Measurements from ENCODE around the gene IL1R1. TPM values are rescaled to one million over a fixed set of nuclear protein-coding genes. Genes with fewer than 3 reads are reported as not detected.

IL1R1 gene
- total RNA-seq, 1 donor from 2014 or later = 0.52 TPM

- H3K9me3 Mint-ChIP-seq = peaks cover 62% of the 10 kb centered on the region
- intact Hi-C loops (cut with micrococcal nuclease) = no loop called here
- H3K4me1 Mint-ChIP-seq (ENCODE audit: low read depth) = peaks cover 7% of the 10 kb centered on the region
- H3K4me3 Mint-ChIP-seq (ENCODE audit: low read depth) = no peak overlapping the region
- no peak overlapping the region for H3K27ac Mint-ChIP-seq
- peaks cover 29% of the 10 kb centered on the region for H3K36me3 Mint-ChIP-seq (ENCODE audit: low read depth)
- no peak for DNase-seq (ENCODE audit: low spot score)
- H3K27me3 Mint-ChIP-seq (ENCODE audit: low read depth) = peaks cover 36% of the 10 kb centered on the region
Measured at GRCh38 chr2:102145107-102145506, 2.6 kb downstream of the IL1R1 start.

GRCh38 chr2:102145934-102146333 is 3.4 kb downstream of the IL1R1 start:
- peaks cover 25% of the 10 kb centered on the region for H3K36me3 Mint-ChIP-seq (ENCODE audit: low read depth)
- H3K4me3 Mint-ChIP-seq (ENCODE audit: low read depth) = no peak overlapping the region
- peaks cover 69% of the 10 kb centered on the region for H3K9me3 Mint-ChIP-seq
- intact Hi-C loops (cut with micrococcal nuclease) = no loop called here
- H3K27me3 Mint-ChIP-seq (ENCODE audit: low read depth) = peaks cover 28% of the 10 kb centered on the region
- peaks cover 7% of the 10 kb centered on the region for H3K4me1 Mint-ChIP-seq (ENCODE audit: low read depth)
- H3K27ac Mint-ChIP-seq = no peak overlapping the region
- no peak for DNase-seq (ENCODE audit: low spot score)

- DNase-seq (ENCODE audit: low spot score) = no peak
- H3K4me3 Mint-ChIP-seq (ENCODE audit: low read depth) = no peak overlapping the region
- H3K36me3 Mint-ChIP-seq (ENCODE audit: low read depth) = peaks cover 19% of the 10 kb centered on the region
- H3K27ac Mint-ChIP-seq = no peak overlapping the region
- H3K27me3 Mint-ChIP-seq (ENCODE audit: low read depth) = peaks cover 13% of the 10 kb centered on the region
- peaks cover 6% of the 10 kb centered on the region for H3K4me1 Mint-ChIP-seq (ENCODE audit: low read depth)
- intact Hi-C loops (cut with micrococcal nuclease) = no loop called here
- peaks cover 78% of the 10 kb centered on the region for H3K9me3 Mint-ChIP-seq
Measured at GRCh38 chr2:102147935-102148334, 5.4 kb downstream of the IL1R1 start.

GRCh38 chr2:102149243-102149642 is 6.7 kb downstream of the IL1R1 start:
- intact Hi-C loops (cut with micrococcal nuclease) = no loop called here
- Mint-ChIP-seq H3K4me3 (ENCODE audit: low read depth) (no peak overlapping the region), H3K9me3 (peaks cover 75% of the 10 kb centered on the region), H3K36me3 (ENCODE audit: low read depth) (peaks cover 15% of the 10 kb centered on the region), H3K27ac (no peak overlapping the region), H3K4me1 (ENCODE audit: low read depth) (peaks cover 5% of the 10 kb centered on the region), H3K27me3 (ENCODE audit: low read depth) (no peaks in the 10 kb centered on the region)
- no peak for DNase-seq (ENCODE audit: low spot score)

GRCh38 chr2:102149644-102150455 is 7.3 kb downstream of the IL1R1 start:
- no peak for DNase-seq (ENCODE audit: low spot score)
- peaks cover 69% of the 10 kb centered on the region for H3K9me3 Mint-ChIP-seq
- intact Hi-C loops (cut with micrococcal nuclease) = no loop called here
- H3K27ac Mint-ChIP-seq = no peak overlapping the region
- H3K4me1 Mint-ChIP-seq (ENCODE audit: low read depth) = peaks cover 5% of the 10 kb centered on the region
- peaks cover 15% of the 10 kb centered on the region for H3K36me3 Mint-ChIP-seq (ENCODE audit: low read depth)
- no peak overlapping the region for H3K4me3 Mint-ChIP-seq (ENCODE audit: low read depth)
- H3K27me3 Mint-ChIP-seq (ENCODE audit: low read depth) = no peaks in the 10 kb centered on the region

- no peak overlapping the region for H3K27ac Mint-ChIP-seq
- no peaks in the 10 kb centered on the region for H3K4me1 Mint-ChIP-seq (ENCODE audit: low read depth)
- peaks cover 3% of the 10 kb centered on the region for H3K27me3 Mint-ChIP-seq (ENCODE audit: low read depth)
- intact Hi-C loops (cut with micrococcal nuclease) = no loop called here
- no peak overlapping the region for H3K4me3 Mint-ChIP-seq (ENCODE audit: low read depth)
- H3K36me3 Mint-ChIP-seq (ENCODE audit: low read depth) = no peaks in the 10 kb centered on the region
- peaks cover 37% of the 10 kb centered on the region for H3K9me3 Mint-ChIP-seq
- no peak for DNase-seq (ENCODE audit: low spot score)
Measured at GRCh38 chr2:102154364-102154763, 11.8 kb downstream of the IL1R1 start.

GRCh38 chr2:102154946-102155702 is 12.6 kb downstream of the IL1R1 start:
- peaks cover 37% of the 10 kb centered on the region for H3K9me3 Mint-ChIP-seq
- H3K27ac Mint-ChIP-seq = no peak overlapping the region
- no peak overlapping the region for H3K4me3 Mint-ChIP-seq (ENCODE audit: low read depth)
- DNase-seq (ENCODE audit: low spot score) = no peak
- no peaks in the 10 kb centered on the region for H3K4me1 Mint-ChIP-seq (ENCODE audit: low read depth)
- H3K36me3 Mint-ChIP-seq (ENCODE audit: low read depth) = no peaks in the 10 kb centered on the region
- intact Hi-C loops (cut with micrococcal nuclease) = no loop called here
- H3K27me3 Mint-ChIP-seq (ENCODE audit: low read depth) = peaks cover 3% of the 10 kb centered on the region

GRCh38 chr2:102155703-102156515 is 13.4 kb downstream of the IL1R1 start:
- H3K4me3 Mint-ChIP-seq (ENCODE audit: low read depth) = no peak overlapping the region
- intact Hi-C loops (cut with micrococcal nuclease) = no loop called here
- peaks cover 3% of the 10 kb centered on the region for H3K27me3 Mint-ChIP-seq (ENCODE audit: low read depth)
- no peak for DNase-seq (ENCODE audit: low spot score)
- H3K4me1 Mint-ChIP-seq (ENCODE audit: low read depth) = no peaks in the 10 kb centered on the region
- peaks cover 29% of the 10 kb centered on the region for H3K9me3 Mint-ChIP-seq
- no peaks in the 10 kb centered on the region for H3K36me3 Mint-ChIP-seq (ENCODE audit: low read depth)
- H3K27ac Mint-ChIP-seq = no peak overlapping the region

- no peaks in the 10 kb centered on the region for H3K36me3 Mint-ChIP-seq (ENCODE audit: low read depth)
Measured at GRCh38 chr2:102158011-102158755, 15.6 kb downstream of the IL1R1 start.

GRCh38 chr2:102159295-102159694 is 16.7 kb downstream of the IL1R1 start:
- Mint-ChIP-seq H3K4me1 (ENCODE audit: low read depth) (no peaks in the 10 kb centered on the region), H3K9me3 (peaks cover 11% of the 10 kb centered on the region), H3K27ac (no peak overlapping the region), H3K4me3 (ENCODE audit: low read depth) (no peak overlapping the region), H3K36me3 (ENCODE audit: low read depth) (no peaks in the 10 kb centered on the region), H3K27me3 (ENCODE audit: low read depth) (peaks cover 8% of the 10 kb centered on the region)
- intact Hi-C loops (cut with micrococcal nuclease) = no loop called here
- DNase-seq (ENCODE audit: low spot score) = no peak

More at GRCh38 chr2:102158011-102158755, 15.6 kb downstream of the IL1R1 start:
- DNase-seq (ENCODE audit: low spot score) = no peak
- H3K27ac Mint-ChIP-seq = no peak overlapping the region
- intact Hi-C loops (cut with micrococcal nuclease) = no loop called here
- H3K27me3 Mint-ChIP-seq (ENCODE audit: low read depth) = peaks cover 8% of the 10 kb centered on the region
- no peak overlapping the region for H3K4me3 Mint-ChIP-seq (ENCODE audit: low read depth)
- peaks cover 17% of the 10 kb centered on the region for H3K9me3 Mint-ChIP-seq
- no peaks in the 10 kb centered on the region for H3K4me1 Mint-ChIP-seq (ENCODE audit: low read depth)

GRCh38 chr2:102166189-102166845 is 23.8 kb downstream of the IL1R1 start:
- Mint-ChIP-seq H3K9me3 (no peaks in the 10 kb centered on the region), H3K27me3 (ENCODE audit: low read depth) (peaks cover 4% of the 10 kb centered on the region), H3K27ac (no peak overlapping the region), H3K36me3 (ENCODE audit: low read depth) (no peaks in the 10 kb centered on the region), H3K4me3 (ENCODE audit: low read depth) (no peak overlapping the region), H3K4me1 (ENCODE audit: low read depth) (peaks cover 5% of the 10 kb centered on the region)
- intact Hi-C loops (cut with micrococcal nuclease) = no loop called here
- no peak for DNase-seq (ENCODE audit: low spot score)
